22Rv1 (cell line): ENCODE results near the gene SDR42E2.

Experiments
- CTCF ChIP-seq: fragments of 450-650 bp; IDR thresholded peaks from 2 replicates; pipeline ENCODE4 v1.5.1; 2017; ENCODE audit warnings: mild to moderate bottlenecking
- ZFX ChIP-seq: fragments of 450-650 bp; IDR thresholded peaks from 2 replicates; pipeline ENCODE4 v1.6.1; 2017; ENCODE audit warnings: antibody characterized with exemption, borderline replicate concordance

- TF ChIP-seq CTCF: no peak
- TF ChIP-seq ZFX: no peak
These were observed 52.1 kb downstream of the SDR42E2 start for GRCh38 chr16:22214402-22214801.
